ENCODE measurements around the gene FGL2. TPM values are rescaled to one million over a fixed set of nuclear protein-coding genes. Genes with fewer than 3 reads are reported as not detected.
A peak's percentile ranks its signal among the peaks of the same experiment; 100 is the strongest.

The FGL2 gene
- total RNA-seq, 4 donors from 2014 or later, result 23.1 to 45.2 (median 33.6) TPM

- H3K36me3 ChIP-seq, result no peaks in the 10 kb centered on the region
- intact Hi-C loops (cut with DNase I; ENCODE audit: low total_unique reads), result no loop called here
- TF ChIP-seq EP300 (IDR thresholded peaks at IDR 0.05; ENCODE audit: low read depth), result no peak
- no peak for TF ChIP-seq POLR2AphosphoS5 (IDR thresholded peaks at IDR 0.05)
- TF ChIP-seq POLR2A (IDR thresholded peaks at IDR 0.05), result no peak
- TF ChIP-seq CTCF (IDR thresholded peaks at IDR 0.05), result no peak
- in situ Hi-C loops (cut with MboI; ENCODE audit: low pct_ligation_motif_present in 1 of 4, low pct_unique_long_range_greater_than_20kb in 1 of 4, low sequenced_read_pairs in 3 of 4), result no loop called here
- DNase-seq, result no peak
- peaks cover 6 to 57% (median 28%) of the 10 kb centered on the region in 4 donors for H3K4me1 ChIP-seq
- WGBS, 2 donors (ENCODE audit: low coverage in 1 of 2), result 83 to 100% methylated on average over 2 of the region's 2 CpGs
- H3K4me3 ChIP-seq, result no peak overlapping the region
- peak overlapping the region; percentile 74 to 83 (median 74) for H3K27ac ChIP-seq
- no peaks in the 10 kb centered on the region for H3K9me3 ChIP-seq
- no peaks in the 10 kb centered on the region for H3K27me3 ChIP-seq
Measured at GRCh38 chr7:77200542-77200941, 923 bp upstream of the FGL2 start.

- peaks cover 6 to 63% (median 28%) of the 10 kb centered on the region in 4 donors for H3K4me1 ChIP-seq
- no peak for TF ChIP-seq POLR2A (IDR thresholded peaks at IDR 0.05)
- peak overlapping the region; percentile 74 to 83 (median 74) for H3K27ac ChIP-seq
- 40% methylated on average over 3 to 4 of the region's 4 CpGs for WGBS, 2 donors (ENCODE audit: low coverage in 1 of 2)
- peak overlapping the region in 1 of 4 donors; percentile 57 for H3K4me3 ChIP-seq
- no peaks in the 10 kb centered on the region for H3K9me3 ChIP-seq
- in situ Hi-C loops (cut with MboI; ENCODE audit: low pct_ligation_motif_present in 1 of 4, low pct_unique_long_range_greater_than_20kb in 1 of 4, low sequenced_read_pairs in 3 of 4), result no loop called here
- no peaks in the 10 kb centered on the region for H3K36me3 ChIP-seq
- intact Hi-C loops (cut with DNase I; ENCODE audit: low total_unique reads), result no loop called here
- H3K27me3 ChIP-seq, result no peaks in the 10 kb centered on the region
- DNase-seq, result peak; percentile 35
Measured at GRCh38 chr7:77197141-77197540, 2.5 kb downstream of the FGL2 start.

- Histone ChIP-seq H3K4me3 (no peak overlapping the region), H3K9me3 (no peaks in the 10 kb centered on the region), H3K27ac (no peak overlapping the region), H3K27me3 (no peaks in the 10 kb centered on the region), H3K36me3 (no peaks in the 10 kb centered on the region), H3K4me1 (peaks cover 0 to 17% (median 2%) of the 10 kb centered on the region in 4 donors)
- in situ Hi-C loops (cut with MboI; ENCODE audit: low pct_ligation_motif_present in 1 of 4, low pct_unique_long_range_greater_than_20kb in 1 of 4, low sequenced_read_pairs in 3 of 4) (no loop called here), intact Hi-C loops (cut with DNase I; ENCODE audit: low total_unique reads) (no loop called here)
- WGBS, 2 donors (ENCODE audit: low coverage in 1 of 2), result 89 to 98% methylated on average over 4 of the region's 4 CpGs
- no peak for TF ChIP-seq POLR2AphosphoS5 (IDR thresholded peaks at IDR 0.05)
- no peak for TF ChIP-seq CTCF (IDR thresholded peaks at IDR 0.05)
- no peak for TF ChIP-seq POLR2A (IDR thresholded peaks at IDR 0.05)
- TF ChIP-seq EP300 (IDR thresholded peaks at IDR 0.05; ENCODE audit: low read depth), result no peak
- DNase-seq, result no peak
Measured at GRCh38 chr7:77188731-77189437, 10.7 kb downstream of the FGL2 start.

- H3K4me1 ChIP-seq, result peaks cover 0 to 35% (median 9%) of the 10 kb centered on the region in 4 donors
- no peaks in the 10 kb centered on the region for H3K36me3 ChIP-seq
- TF ChIP-seq EP300 (IDR thresholded peaks at IDR 0.05; ENCODE audit: low read depth) (no peak), POLR2A (IDR thresholded peaks at IDR 0.05) (no peak), CTCF (IDR thresholded peaks at IDR 0.05) (no peak), POLR2AphosphoS5 (IDR thresholded peaks at IDR 0.05) (no peak)
- H3K4me3 ChIP-seq, result no peak overlapping the region
- in situ Hi-C loops (cut with MboI; ENCODE audit: low pct_ligation_motif_present in 1 of 4, low pct_unique_long_range_greater_than_20kb in 1 of 4, low sequenced_read_pairs in 3 of 4) (no loop called here), intact Hi-C loops (cut with DNase I; ENCODE audit: low total_unique reads) (no loop called here)
- peak overlapping the region in 1 of 4 donors; percentile 45 for H3K27ac ChIP-seq
- no peak for DNase-seq
- H3K27me3 ChIP-seq, result no peaks in the 10 kb centered on the region
- 87 to 88% methylated on average over 2 of the region's 2 CpGs for WGBS, 2 donors (ENCODE audit: low coverage in 1 of 2)
- no peaks in the 10 kb centered on the region for H3K9me3 ChIP-seq
Measured at GRCh38 chr7:77185866-77186265, 13.8 kb downstream of the FGL2 start.

Data from transverse colon (tissue), 4 donors.